Sigmoid colon (tissue), 4 donors: ENCODE measurements around the gene ENPP6.

Experiments
- CTCF ChIP-seq, 4 experiments: fragments of 450-650 bp in 3 of 4; fragments of 200-600 bp in 1 of 4; IDR thresholded peaks; one replicate each; pipeline ENCODE4 v1.5.1; 2016 to 2019; ENCODE audit warnings: antibody characterized with exemption in 4 of 4, mild to moderate bottlenecking in 3 of 4, moderate library complexity in 2 of 4
- EP300 ChIP-seq, 4 donors: sonication (generic); formaldehyde crosslinking; IDR thresholded peaks; one replicate each; pipeline ENCODE4 v1.6.1; 2017; ENCODE audit warnings: antibody characterized with exemption in 4 of 4
- POLR2A ChIP-seq, 2 donors: fragments of 450-650 bp; IDR thresholded peaks; one replicate each; pipeline ENCODE4 v1.6.1; 2016; ENCODE audit warnings: antibody characterized with exemption in 2 of 2, mild to moderate bottlenecking in 2 of 2, moderate library complexity in 2 of 2

- TF ChIP-seq CTCF (IDR thresholded peaks at IDR 0.05), result no peak
- TF ChIP-seq POLR2A (IDR thresholded peaks at IDR 0.05), result no peak
- no peak for TF ChIP-seq EP300 (IDR thresholded peaks at IDR 0.05)
Measured at GRCh38 chr4:184053434-184053833, 164.2 kb downstream of the ENPP6 start.
